ENCODE results near the gene STAP2. TPM values are rescaled to one million over a fixed set of nuclear protein-coding genes. Genes with fewer than 3 reads are reported as not detected.

The STAP2 gene
- total RNA-seq, 1 donor = 1.2 TPM

Other genes starting within 250 kb of the STAP2 start
- 177 and 215 TPM in 2 replicates for gene MAP2K2, start 214.7 kb downstream of the STAP2 start, total RNA-seq (ENCODE audit: low replicate concordance)
- not detected in 2 replicates for gene CREB3L3, start 185.2 kb downstream of the STAP2 start, total RNA-seq (ENCODE audit: low replicate concordance)
- 12.6 and 14.7 TPM in 2 replicates for gene SIRT6, start 156.3 kb downstream of the STAP2 start, total RNA-seq (ENCODE audit: low replicate concordance)
- 0.99 and 5.1 TPM in 2 replicates for gene ANKRD24, start 156.1 kb downstream of the STAP2 start, total RNA-seq (ENCODE audit: low replicate concordance)
- gene EBI3, start 109.3 kb downstream of the STAP2 start, total RNA-seq (ENCODE audit: low replicate concordance) = 0.33 TPM in 1 of 2 replicates, not detected in the other
- gene YJU2, start 91.7 kb downstream of the STAP2 start, total RNA-seq (ENCODE audit: low replicate concordance) = 16.8 and 17.2 TPM in 2 replicates
- not detected in 2 replicates for gene SHD, start 59.6 kb downstream of the STAP2 start, total RNA-seq (ENCODE audit: low replicate concordance)
- not detected in 2 replicates for gene TMIGD2, start 36.4 kb downstream of the STAP2 start, total RNA-seq (ENCODE audit: low replicate concordance)
- gene FSD1, start 34.2 kb downstream of the STAP2 start, total RNA-seq (ENCODE audit: low replicate concordance) = 6.3 and 7.5 TPM in 2 replicates
- gene MPND, start 4.7 kb upstream of the STAP2 start, total RNA-seq (ENCODE audit: low replicate concordance) = 5.4 and 13.2 TPM in 2 replicates
- 49.1 and 97.2 TPM in 2 replicates for gene SH3GL1, start 61.7 kb upstream of the STAP2 start, total RNA-seq (ENCODE audit: low replicate concordance)
- 8.6 and 25.8 TPM in 2 replicates for gene CHAF1A, start 63.8 kb upstream of the STAP2 start, total RNA-seq (ENCODE audit: low replicate concordance)
- gene UBXN6, start 119.0 kb upstream of the STAP2 start, total RNA-seq (ENCODE audit: low replicate concordance) = 87.9 and 126 TPM in 2 replicates
- 41.0 and 69.4 TPM in 2 replicates for gene HDGFL2, start 133.5 kb upstream of the STAP2 start, total RNA-seq (ENCODE audit: low replicate concordance)
- 0.90 and 6.6 TPM in 2 replicates for gene PLIN4, start 179.7 kb upstream of the STAP2 start, total RNA-seq (ENCODE audit: low replicate concordance)
- 0.16 TPM in 1 of 2 replicates, not detected in the other for gene PLIN5, start 196.4 kb upstream of the STAP2 start, total RNA-seq (ENCODE audit: low replicate concordance)
- not detected in 2 replicates for gene LRG1, start 201.2 kb upstream of the STAP2 start, total RNA-seq (ENCODE audit: low replicate concordance)
- 0.72 and 1.7 TPM in 2 replicates for gene SEMA6B, start 220.9 kb upstream of the STAP2 start, total RNA-seq (ENCODE audit: low replicate concordance)

All from fibroblast of the aortic adventitia (primary cell).